Subcutaneous adipose tissue (tissue), 4 donors: ENCODE measurements around the gene PNMA6E. TPM values are rescaled to one million over a fixed set of nuclear protein-coding genes. Genes with fewer than 3 reads are reported as not detected.

Experiments
- CTCF ChIP-seq: fragments of 450-650 bp; IDR thresholded peaks from one replicate; pipeline ENCODE4 v1.5.1; 2016; ENCODE audit warnings: low read depth, mild to moderate bottlenecking, control low read depth, antibody characterized with exemption, moderate library complexity
- total RNA-seq, 4 donors: library from RNA; depleted of rRNA; stranded (reverse); fragments of >200 nt; gene quantifications; one replicate each; pipeline ENCODE4 v1.1.0, GENCODE V29; 2016

PNMA6E gene
- total RNA-seq, 4 donors from 2014 or later = not detected

- no peak for TF ChIP-seq CTCF
Measured at GRCh38 chrX:153442463-153442862, 41.3 kb upstream of the PNMA6E start.

- no peak for TF ChIP-seq CTCF
Measured at GRCh38 chrX:153441981-153442380, 40.8 kb upstream of the PNMA6E start.

- TF ChIP-seq CTCF = no peak
Measured at GRCh38 chrX:153441296-153441695, 40.1 kb upstream of the PNMA6E start.

- no peak for TF ChIP-seq CTCF
Measured at GRCh38 chrX:153440556-153441135, 39.5 kb upstream of the PNMA6E start.

- no peak for TF ChIP-seq CTCF
Measured at GRCh38 chrX:153439977-153440376, 38.8 kb upstream of the PNMA6E start.

GRCh38 chrX:153438532-153438931 is 37.4 kb upstream of the PNMA6E start:
- no peak for TF ChIP-seq CTCF

GRCh38 chrX:153435845-153436244 is 34.7 kb upstream of the PNMA6E start:
- no peak for TF ChIP-seq CTCF
